HFFc6 (cell line): ENCODE measurements around the gene FMN1. TPM values are rescaled to one million over a fixed set of nuclear protein-coding genes. Genes with fewer than 3 reads are reported as not detected.

Source experiments
- DNase-seq: peaks from one replicate; pipeline ENCODE4 v3.0.0-alpha.2; 2018
- H3K27ac Mint-ChIP-seq: 2 replicates; pipeline ENCODE4 v1.8.0; 2020; ENCODE audit warnings: mild to moderate bottlenecking, mixed read lengths
- H3K27me3 Mint-ChIP-seq: 2 replicates; pipeline ENCODE4 v1.8.0; 2021; ENCODE audit warnings: mild to moderate bottlenecking, moderate library complexity, mixed read lengths; ENCODE audit not compliant: insufficient read depth
- H3K36me3 Mint-ChIP-seq: 2 replicates; pipeline ENCODE4 v1.8.0; 2021; ENCODE audit warnings: low read depth, mixed read lengths
- H3K4me1 Mint-ChIP-seq: 2 replicates; pipeline ENCODE4 v1.8.0; 2020; ENCODE audit warnings: low read depth, mixed read lengths
- H3K4me3 Mint-ChIP-seq: 2 replicates; pipeline ENCODE4 v1.8.0; 2020; ENCODE audit warnings: mild to moderate bottlenecking, moderate library complexity, mixed read lengths
- H3K9me3 Mint-ChIP-seq: 2 replicates; pipeline ENCODE4 v1.8.0; 2020; ENCODE audit warnings: mild to moderate bottlenecking, mixed read lengths
- CTCF ChIP-seq: fragments of 200-600 bp; sonication (generic); IDR thresholded peaks from 2 replicates; pipeline ENCODE4 v1.5.0; 2021; ENCODE audit warnings: antibody characterized with exemption, mild to moderate bottlenecking
- total RNA-seq, 6 experiments: library from RNA; stranded (reverse); fragmentation: NEBNext Ultra II Directional; extraction: Animal tissue kit (Norgen Biotek cat#: 25700); gene quantifications; 2 replicates in 1 of 6; 3 replicates in 5 of 6; pipeline ENCODE4 v1.2.3, GENCODE V29; 2021

The FMN1 gene
- total RNA-seq, 6 experiments from 2014 or later = 8.3 to 14.0 (median 12.6) TPM

- DNase-seq = no peak
- no peaks in the 10 kb centered on the region; the same call in 1 of the 2 replicates for H3K27me3 Mint-ChIP-seq
- H3K4me3 Mint-ChIP-seq = no peak overlapping the region
- H3K9me3 Mint-ChIP-seq = no peaks in the 10 kb centered on the region
- peaks cover 10% of the 10 kb centered on the region; the same call in 1 of the 2 replicates for H3K36me3 Mint-ChIP-seq
- H3K27ac Mint-ChIP-seq = no peak overlapping the region
- no peak for TF ChIP-seq CTCF
- peaks cover 62% of the 10 kb centered on the region for H3K4me1 Mint-ChIP-seq
Observed at GRCh38 chr15:32990071-32990470, 204.4 kb downstream of the FMN1 start.

- Mint-ChIP-seq H3K4me1 (peaks cover 57% of the 10 kb centered on the region), H3K27me3 (no peaks in the 10 kb centered on the region; the same call in 1 of the 2 replicates), H3K4me3 (no peak overlapping the region), H3K9me3 (no peaks in the 10 kb centered on the region; the same call in 1 of the 2 replicates), H3K36me3 (peaks cover 21% of the 10 kb centered on the region), H3K27ac (no peak overlapping the region)
- no peak for DNase-seq
- TF ChIP-seq CTCF = no peak
Observed at GRCh38 chr15:32987067-32987466, 207.4 kb downstream of the FMN1 start.

- H3K36me3 Mint-ChIP-seq = peaks cover 21% of the 10 kb centered on the region
- H3K9me3 Mint-ChIP-seq = no peaks in the 10 kb centered on the region; the same call in 1 of the 2 replicates
- TF ChIP-seq CTCF = no peak
- no peak for DNase-seq
- peaks cover 57% of the 10 kb centered on the region for H3K4me1 Mint-ChIP-seq
- H3K4me3 Mint-ChIP-seq = no peak overlapping the region
- no peaks in the 10 kb centered on the region; the same call in 1 of the 2 replicates for H3K27me3 Mint-ChIP-seq
- H3K27ac Mint-ChIP-seq = no peak overlapping the region
Observed at GRCh38 chr15:32986147-32986546, 208.4 kb downstream of the FMN1 start.

- TF ChIP-seq CTCF = no peak
- Mint-ChIP-seq H3K36me3 (peaks cover 21% of the 10 kb centered on the region), H3K4me1 (peaks cover 72% of the 10 kb centered on the region), H3K4me3 (no peak overlapping the region), H3K27ac (no peak overlapping the region), H3K9me3 (no peaks in the 10 kb centered on the region; the same call in 1 of the 2 replicates), H3K27me3 (no peaks in the 10 kb centered on the region)
- no peak for DNase-seq
Observed at GRCh38 chr15:32983679-32984078, 210.8 kb downstream of the FMN1 start.

- H3K9me3 Mint-ChIP-seq = no peaks in the 10 kb centered on the region; the same call in 1 of the 2 replicates
- H3K4me3 Mint-ChIP-seq = peak overlapping the region; percentile 63
- H3K4me1 Mint-ChIP-seq = peaks cover 61% of the 10 kb centered on the region
- peak; percentile 53 for DNase-seq
- no peak for TF ChIP-seq CTCF
- peaks cover 16% of the 10 kb centered on the region for H3K36me3 Mint-ChIP-seq
- H3K27me3 Mint-ChIP-seq = no peaks in the 10 kb centered on the region
- peak overlapping the region; percentile 83 for H3K27ac Mint-ChIP-seq
Observed at GRCh38 chr15:32982001-32982400, 212.5 kb downstream of the FMN1 start.

GRCh38 chr15:32981536-32981935 is 213.0 kb downstream of the FMN1 start:
- peak overlapping the region; percentile 63 for H3K4me3 Mint-ChIP-seq
- peaks cover 57% of the 10 kb centered on the region for H3K4me1 Mint-ChIP-seq
- peaks cover 15% of the 10 kb centered on the region for H3K36me3 Mint-ChIP-seq
- H3K9me3 Mint-ChIP-seq = no peaks in the 10 kb centered on the region; the same call in 1 of the 2 replicates
- peak; percentile 46 for DNase-seq
- no peaks in the 10 kb centered on the region for H3K27me3 Mint-ChIP-seq
- TF ChIP-seq CTCF = no peak
- H3K27ac Mint-ChIP-seq = peak overlapping the region; percentile 83
